WI38 (cell line): ENCODE measurements around the gene DIP2A.

Source experiments
- H3K4me3 ChIP-seq: 2 replicates; pipeline ENCODE4 v1.5.1; 2011; ENCODE audit warnings: low read depth, mild to moderate bottlenecking, control low read depth, low read length
- CTCF ChIP-seq: IDR thresholded peaks from 2 replicates; pipeline ENCODE4 v1.5.1; 2012; ENCODE audit warnings: low read depth, mild to moderate bottlenecking, control low read depth, low read length

The DIP2A gene

GRCh38 chr21:46478910-46479309 is 20.2 kb downstream of the DIP2A start:
- H3K4me3 ChIP-seq, result no peak overlapping the region
- no peak for TF ChIP-seq CTCF

GRCh38 chr21:46480466-46480865 is 21.8 kb downstream of the DIP2A start:
- no peak for TF ChIP-seq CTCF
- no peak overlapping the region for H3K4me3 ChIP-seq

GRCh38 chr21:46482225-46482845 is 23.6 kb downstream of the DIP2A start:
- TF ChIP-seq CTCF, result no peak
- H3K4me3 ChIP-seq, result no peak overlapping the region

- no peak overlapping the region for H3K4me3 ChIP-seq
- TF ChIP-seq CTCF, result no peak
These were observed 24.1 kb downstream of the DIP2A start for GRCh38 chr21:46482846-46483231.

GRCh38 chr21:46483300-46484295 is 24.9 kb downstream of the DIP2A start:
- no peak for TF ChIP-seq CTCF

DNA sequence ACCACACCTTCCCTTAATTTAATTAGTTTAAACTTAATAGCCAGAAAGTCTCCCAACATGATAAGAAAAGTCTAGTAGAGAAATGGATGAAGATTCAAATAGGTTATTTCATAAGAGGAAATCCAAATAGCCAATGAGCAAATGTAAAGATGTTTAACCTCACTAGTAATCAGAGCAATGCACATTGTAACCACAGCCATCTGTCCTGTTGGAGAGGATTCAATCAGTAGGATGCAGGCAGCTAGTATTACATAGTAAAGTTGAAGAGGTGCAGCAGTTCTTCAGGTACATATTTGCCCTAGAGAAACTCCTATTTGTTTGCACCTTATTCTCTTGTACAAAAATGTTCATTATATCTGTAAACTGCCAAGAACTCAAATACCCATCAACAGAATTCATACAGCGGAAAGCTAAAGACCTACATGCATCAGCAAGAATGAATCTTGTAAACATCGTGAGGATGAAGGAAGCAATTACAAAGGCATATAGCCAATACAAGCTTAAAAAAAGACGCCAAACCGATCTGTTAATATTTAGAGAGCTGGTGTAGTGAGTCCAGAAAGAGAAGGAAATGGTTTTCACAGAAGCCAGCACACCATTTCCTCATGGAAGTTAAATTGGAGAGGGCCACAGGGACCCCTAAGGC is 27.9 kb downstream of the DIP2A start:
- no peak for TF ChIP-seq CTCF
- no peak overlapping the region for H3K4me3 ChIP-seq

More at GRCh38 chr21:46483300-46484295, 24.9 kb downstream of the DIP2A start:
- H3K4me3 ChIP-seq, result no peak overlapping the region
